Subcutaneous abdominal adipose tissue (tissue), 5 donors: Measurements from ENCODE around the gene NCF2.
"Not testable (repeated sequence)": the region's sequence is repeated elsewhere in the genome, so short reads cannot be mapped to it uniquely, and the experiment has no call there.

Experiments used
- H3K27ac ChIP-seq: one replicate; pipeline ENCODE4 v1.7.0; 2013; ENCODE audit warnings: low read depth, mild to moderate bottlenecking, inconsistent platforms, low read length, moderate library complexity
- H3K27me3 ChIP-seq, 5 donors: one replicate each; pipeline ENCODE4 v1.7.0; 2013; ENCODE audit warnings: low read length in 5 of 5, inconsistent platforms in 1 of 5; ENCODE audit not compliant: control insufficient read depth in 5 of 5, insufficient read depth in 4 of 5
- H3K36me3 ChIP-seq, 5 donors: one replicate each; pipeline ENCODE4 v1.7.0; 2013; ENCODE audit warnings: low read length in 5 of 5; ENCODE audit not compliant: control insufficient read depth in 5 of 5, insufficient read depth in 5 of 5
- H3K4me1 ChIP-seq, 5 donors: one replicate each; pipeline ENCODE4 v1.7.0; 2013; ENCODE audit warnings: low read length in 5 of 5, mild to moderate bottlenecking in 3 of 5, moderate library complexity in 1 of 5; ENCODE audit not compliant: control insufficient read depth in 5 of 5, insufficient read depth in 5 of 5
- H3K4me3 ChIP-seq, 5 donors: one replicate each; pipeline ENCODE4 v1.7.0; 2013; ENCODE audit warnings: low read length in 5 of 5, low read depth in 1 of 5
- H3K9ac ChIP-seq, 5 donors: one replicate each; pipeline ENCODE4 v1.7.0; 2013; ENCODE audit warnings: low read length in 5 of 5, mild to moderate bottlenecking in 4 of 5, moderate library complexity in 3 of 5
- H3K9me3 ChIP-seq, 5 donors: one replicate each; pipeline ENCODE4 v1.7.0; 2013; ENCODE audit warnings: low read length in 5 of 5; ENCODE audit not compliant: control insufficient read depth in 5 of 5
- donor health status: healthy.
- donor health status: healthy.
- donor health status: healthy.
- donor health status: healthy.
- donor health status: healthy.

Gene NCF2

GRCh38 chr1:183632964-183633363 is 42.7 kb upstream of the NCF2 start:
- peak overlapping the region; percentile 89 for H3K27ac ChIP-seq
- H3K4me3 ChIP-seq = peak overlapping the region; percentile 75 to 92 (median 88)
- H3K4me1 ChIP-seq = peaks cover 2 to 64% (median 54%) of the 10 kb centered on the region in 5 donors
- peak overlapping the region in 4 of 5 donors; percentile 0 to 95 (median 91) for H3K9ac ChIP-seq
- H3K27me3 ChIP-seq = no peaks in the 10 kb centered on the region
- H3K36me3 ChIP-seq = peaks cover 19 to 29% (median 23%) of the 10 kb centered on the region in 5 donors
- no peaks in the 10 kb centered on the region for H3K9me3 ChIP-seq

GRCh38 chr1:183632114-183632513 is 41.9 kb upstream of the NCF2 start:
- Histone ChIP-seq H3K9me3 (no peaks in the 10 kb centered on the region), H3K4me3 (peak overlapping the region; percentile 75 to 92 (median 88)), H3K36me3 (peaks cover 21 to 32% (median 24%) of the 10 kb centered on the region in 5 donors), H3K27me3 (no peaks in the 10 kb centered on the region), H3K9ac (peak overlapping the region in 3 of 5 donors; percentile 26 to 92 (median 90)), H3K4me1 (peaks cover 2 to 67% (median 57%) of the 10 kb centered on the region in 5 donors), H3K27ac (peak overlapping the region; percentile 89)

GRCh38 chr1:183630748-183631147 is 40.5 kb upstream of the NCF2 start:
- Histone ChIP-seq H3K27me3 (no peaks in the 10 kb centered on the region), H3K4me3 (peak overlapping the region in 2 of 5 donors; percentile 7 to 28), H3K4me1 (peaks cover 2 to 74% (median 63%) of the 10 kb centered on the region in 5 donors), H3K27ac (peak overlapping the region; percentile 52), H3K36me3 (peaks cover 23 to 37% (median 26%) of the 10 kb centered on the region in 5 donors), H3K9me3 (no peaks in the 10 kb centered on the region), H3K9ac (peak overlapping the region in 3 of 5 donors; percentile 6 to 33 (median 20))

GRCh38 chr1:183628537-183628936 is 38.3 kb upstream of the NCF2 start:
- Histone ChIP-seq H3K9me3 (no peaks in the 10 kb centered on the region), H3K4me3 (no peak overlapping the region), H3K36me3 (peaks cover 27 to 43% (median 34%) of the 10 kb centered on the region in 5 donors), H3K27ac (no peak overlapping the region), H3K27me3 (no peaks in the 10 kb centered on the region), H3K9ac (no peak overlapping the region), H3K4me1 (peaks cover 2 to 65% (median 59%) of the 10 kb centered on the region in 5 donors)

GRCh38 chr1:183626236-183626635 is 36.0 kb upstream of the NCF2 start:
- Histone ChIP-seq H3K27ac (peak overlapping the region; percentile 13), H3K4me1 (peaks cover 0 to 47% (median 42%) of the 10 kb centered on the region in 5 donors), H3K9ac (peak overlapping the region in 2 of 5 donors; percentile 7 to 11), H3K36me3 (peaks cover 27 to 40% (median 34%) of the 10 kb centered on the region in 5 donors)
- H3K27me3 ChIP-seq, H3K9me3 ChIP-seq, H3K4me3 ChIP-seq: not testable (repeated sequence)

- peaks cover 0 to 26% (median 25%) of the 10 kb centered on the region in 5 donors for H3K4me1 ChIP-seq
- H3K9ac ChIP-seq = no peak overlapping the region
- H3K27ac ChIP-seq = no peak overlapping the region
- peaks cover 8 to 14% (median 12%) of the 10 kb centered on the region in 5 donors for H3K36me3 ChIP-seq
- no peaks in the 10 kb centered on the region for H3K9me3 ChIP-seq
- H3K4me3 ChIP-seq = no peak overlapping the region
- no peaks in the 10 kb centered on the region for H3K27me3 ChIP-seq
Measured at GRCh38 chr1:183622884-183623785, 32.9 kb upstream of the NCF2 start.

GRCh38 chr1:183622013-183622412 is 31.8 kb upstream of the NCF2 start:
- peaks cover 0 to 22% (median 20%) of the 10 kb centered on the region in 5 donors for H3K4me1 ChIP-seq
- H3K4me3 ChIP-seq = no peak overlapping the region
- H3K36me3 ChIP-seq = peaks cover 6 to 10% (median 8%) of the 10 kb centered on the region in 5 donors
- no peaks in the 10 kb centered on the region for H3K9me3 ChIP-seq
- H3K9ac ChIP-seq = no peak overlapping the region
- no peak overlapping the region for H3K27ac ChIP-seq
- no peaks in the 10 kb centered on the region for H3K27me3 ChIP-seq

GRCh38 chr1:183620311-183620710 is 30.1 kb upstream of the NCF2 start:
- no peaks in the 10 kb centered on the region for H3K9me3 ChIP-seq
- H3K27me3 ChIP-seq = no peaks in the 10 kb centered on the region
- H3K36me3 ChIP-seq = peaks cover 0 to 5% (median 3%) of the 10 kb centered on the region in 5 donors
- H3K4me3 ChIP-seq = no peak overlapping the region
- no peak overlapping the region for H3K9ac ChIP-seq
- H3K4me1 ChIP-seq = peaks cover 0 to 5% (median 3%) of the 10 kb centered on the region in 5 donors
- H3K27ac ChIP-seq = no peak overlapping the region

- peaks cover 0 to 4% (median 0%) of the 10 kb centered on the region in 5 donors for H3K36me3 ChIP-seq
- peaks cover 0 to 5% (median 3%) of the 10 kb centered on the region in 5 donors for H3K4me1 ChIP-seq
- H3K9ac ChIP-seq = no peak overlapping the region
- no peak overlapping the region for H3K27ac ChIP-seq
- H3K27me3 ChIP-seq = no peaks in the 10 kb centered on the region
- H3K4me3 ChIP-seq = no peak overlapping the region
- H3K9me3 ChIP-seq = no peaks in the 10 kb centered on the region
Measured at GRCh38 chr1:183619781-183620180, 29.5 kb upstream of the NCF2 start.

- H3K36me3 ChIP-seq, H3K9me3 ChIP-seq, H3K4me1 ChIP-seq, H3K27me3 ChIP-seq, H3K27ac ChIP-seq, H3K4me3 ChIP-seq, H3K9ac ChIP-seq: not testable (repeated sequence)
Measured at GRCh38 chr1:183618202-183618601, 27.9 kb upstream of the NCF2 start.
